T-helper 2 cell (primary cell): Measurements from ENCODE around the gene LOXHD1.

Source experiments
- DNase-seq, 5 experiments: peaks; one replicate each; pipeline versions ENCODE4 v3.0.0 to v3.0.0-alpha.2; 2012 to 2022

The LOXHD1 gene

DNA sequence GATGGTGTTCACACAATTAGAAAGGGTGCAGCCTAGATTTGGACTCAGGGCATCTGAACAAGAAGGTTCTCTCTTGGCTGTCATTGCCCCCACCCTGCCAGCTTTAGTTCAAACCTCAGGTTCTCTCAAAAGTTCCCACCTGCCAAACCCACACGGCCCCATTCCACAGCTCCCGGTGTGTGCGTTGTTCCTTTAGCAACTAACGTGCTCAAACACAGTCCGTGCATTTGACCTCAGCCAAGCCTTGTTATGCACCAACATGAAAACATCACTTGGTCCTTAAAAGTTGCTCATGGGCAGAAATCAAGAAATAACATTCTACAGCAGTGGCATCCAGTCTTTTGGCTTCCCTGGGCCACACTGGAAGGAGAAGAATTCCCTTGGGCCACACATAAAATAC is 32.0 kb downstream of the LOXHD1 start:
- no peak for DNase-seq

DNA sequence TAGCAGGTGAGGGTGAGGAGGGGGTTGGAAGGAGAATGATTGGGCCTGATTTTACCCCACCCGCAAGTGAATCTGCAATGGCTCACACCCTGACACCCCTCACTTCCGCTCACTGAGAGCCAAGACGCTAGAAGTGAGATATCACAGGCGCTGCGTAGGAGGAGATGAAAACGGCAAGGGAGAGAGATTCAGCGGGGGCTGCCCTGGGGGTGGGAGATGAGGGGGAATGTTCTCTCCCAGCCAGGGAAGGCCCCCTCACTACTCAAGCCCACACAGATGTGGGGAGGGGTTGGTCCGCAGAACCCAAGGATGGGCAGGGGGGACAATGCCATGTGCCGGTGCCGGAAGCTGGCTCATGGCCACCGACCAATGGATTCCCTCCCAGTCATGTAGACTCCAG is 32.9 kb downstream of the LOXHD1 start:
- DNase-seq: peak in 2 of 5 experiments; percentile 27 to 28

DNA sequence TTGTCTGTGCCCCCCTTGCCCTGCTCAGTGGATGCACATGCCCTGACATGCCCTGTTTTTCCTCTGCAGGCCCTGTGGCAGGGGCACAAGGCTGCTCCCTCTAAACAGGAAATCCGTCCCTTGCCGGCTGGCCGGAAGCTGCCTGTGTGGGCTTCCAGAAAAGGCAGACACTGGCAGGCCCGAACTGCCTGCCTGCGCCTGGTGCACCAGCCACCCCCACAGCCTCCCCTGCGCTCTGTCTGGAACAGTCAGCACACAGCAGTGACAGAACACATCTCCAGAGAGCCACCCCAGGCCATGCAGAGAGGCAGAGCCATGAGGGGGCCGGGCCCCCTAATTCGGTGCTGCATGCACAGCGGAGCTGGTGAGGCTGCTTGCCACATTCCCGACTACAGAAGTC is 33.5 kb downstream of the LOXHD1 start:
- DNase-seq: peak in 2 of 5 experiments; percentile 23 to 65

DNA sequence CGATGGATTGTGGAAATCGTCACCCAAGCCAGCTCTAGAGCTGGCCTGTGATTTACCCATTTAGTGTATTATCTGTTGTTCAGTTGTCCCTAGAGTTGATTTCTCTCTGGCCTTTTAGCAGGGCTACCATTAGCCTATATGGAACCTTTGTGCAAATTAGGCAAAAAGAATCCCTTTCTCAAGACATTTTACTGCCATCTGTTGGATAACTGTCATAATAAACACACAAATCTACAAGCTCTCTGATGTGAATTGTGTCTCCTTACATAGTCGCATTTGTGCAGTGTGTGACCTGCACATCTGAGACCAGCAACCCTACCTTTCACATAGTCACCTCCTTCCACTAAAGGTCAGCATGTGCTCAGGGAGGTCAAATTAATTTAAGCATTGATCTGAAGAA is 34.0 kb downstream of the LOXHD1 start:
- DNase-seq: peak in 1 of 5 experiments; percentile 23

DNA sequence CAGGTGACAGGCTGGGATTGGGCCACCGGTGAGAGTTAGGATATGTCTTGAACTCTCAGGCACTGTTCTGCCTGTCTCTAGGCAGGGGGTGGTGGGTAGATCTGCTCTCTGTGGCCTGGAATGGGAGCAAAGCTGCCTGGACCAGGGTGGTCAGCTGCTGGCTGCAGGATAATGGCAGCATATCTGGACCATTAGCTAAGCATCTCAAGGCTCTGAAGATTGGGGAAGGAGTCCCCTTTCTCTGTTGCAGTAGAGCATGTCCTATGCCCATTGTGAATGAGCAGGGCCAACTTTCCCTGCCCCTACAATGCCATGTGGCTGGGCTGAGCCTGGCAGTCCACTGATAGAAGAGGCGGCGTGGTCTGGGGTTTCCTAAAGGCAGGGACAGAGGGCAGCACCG is 34.6 kb downstream of the LOXHD1 start:
- no peak for DNase-seq

DNA sequence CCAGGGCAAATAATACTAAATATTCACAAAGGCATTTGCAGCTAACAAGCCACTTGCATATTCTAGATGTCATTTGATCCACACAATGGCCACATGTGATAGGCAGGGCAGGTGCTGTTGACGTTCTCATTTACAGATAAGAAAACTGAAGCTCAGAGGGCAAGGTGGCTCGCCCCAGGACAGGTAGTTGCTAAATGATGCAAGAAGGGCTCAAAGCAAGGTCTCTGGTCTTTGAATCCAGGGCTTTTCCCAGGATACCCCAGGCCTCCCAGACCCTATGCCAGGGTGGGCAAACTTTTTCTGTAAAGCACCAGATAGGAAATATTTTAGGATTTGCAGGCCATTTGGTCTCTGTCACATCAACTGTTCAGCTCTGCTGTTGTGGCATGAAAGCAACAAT is 35.1 kb downstream of the LOXHD1 start:
- no peak for DNase-seq

DNA sequence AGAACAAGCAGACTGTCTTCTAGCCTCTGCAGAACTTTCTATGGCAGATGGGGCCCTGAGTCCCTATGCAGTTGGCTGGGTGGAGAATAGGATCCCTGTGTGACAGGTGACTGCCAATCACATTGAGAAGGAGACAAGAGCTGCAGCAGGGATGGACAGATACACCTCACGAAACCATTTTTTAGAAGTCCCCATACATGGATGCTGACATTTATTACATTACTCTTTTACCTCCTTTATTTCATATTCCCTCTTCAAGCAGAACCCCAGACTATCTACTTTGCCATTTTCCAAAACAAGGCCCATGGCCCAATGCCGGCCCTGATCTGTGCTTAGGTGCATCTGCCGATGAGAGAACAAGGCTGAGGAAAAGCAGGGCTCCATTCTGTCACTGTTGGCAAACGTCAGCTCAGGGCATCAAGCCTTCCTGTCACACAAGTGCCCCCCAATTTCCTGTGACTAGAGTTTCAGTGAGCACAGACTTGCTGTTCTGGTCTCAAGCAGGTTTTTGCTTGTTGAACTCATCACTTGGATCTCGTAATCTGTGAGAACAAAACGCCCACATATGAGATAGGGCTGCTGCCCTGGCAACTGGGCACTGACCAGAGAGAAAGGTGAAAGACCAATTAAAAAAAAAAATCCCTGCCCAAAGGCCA is 35.8 kb downstream of the LOXHD1 start:
- no peak for DNase-seq

DNA sequence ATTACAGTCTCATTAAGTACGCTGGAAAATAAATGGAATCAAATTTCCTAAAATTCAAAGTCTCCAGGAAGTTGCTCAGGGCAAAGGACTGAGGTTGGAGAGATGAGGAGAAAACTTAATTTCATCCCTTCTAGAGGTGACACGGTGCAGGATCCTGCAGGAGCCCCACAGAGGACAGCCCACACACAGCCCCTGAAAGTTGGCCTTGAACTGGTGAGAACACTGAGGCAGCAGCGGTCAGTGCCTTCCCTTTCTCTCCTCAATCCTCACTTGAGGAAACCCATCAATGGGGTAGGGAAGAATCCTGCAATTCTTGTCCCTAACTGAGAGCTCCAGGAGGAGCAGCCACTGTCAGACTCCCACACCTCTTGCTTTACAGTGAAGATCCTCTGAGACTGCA is 37.5 kb downstream of the LOXHD1 start:
- no peak for DNase-seq

DNA sequence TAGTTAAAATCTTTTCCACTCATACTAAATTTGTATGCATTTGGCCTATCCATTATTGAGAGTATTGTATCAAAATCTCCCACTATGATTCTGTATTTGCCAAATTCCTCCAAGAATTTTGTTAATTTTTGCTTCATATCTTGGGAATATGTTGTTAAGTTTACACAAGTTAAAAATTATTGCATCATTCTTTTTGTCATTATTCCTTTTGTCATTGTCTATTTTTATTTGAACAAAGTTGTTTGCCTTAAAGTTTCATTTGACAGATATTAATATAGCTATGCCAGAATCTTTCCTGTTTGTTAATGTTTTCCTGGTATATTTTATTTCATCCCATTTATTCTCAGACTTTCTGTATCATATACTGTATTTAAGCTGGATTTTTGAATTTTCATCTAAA is 41.3 kb downstream of the LOXHD1 start:
- no peak for DNase-seq

DNA sequence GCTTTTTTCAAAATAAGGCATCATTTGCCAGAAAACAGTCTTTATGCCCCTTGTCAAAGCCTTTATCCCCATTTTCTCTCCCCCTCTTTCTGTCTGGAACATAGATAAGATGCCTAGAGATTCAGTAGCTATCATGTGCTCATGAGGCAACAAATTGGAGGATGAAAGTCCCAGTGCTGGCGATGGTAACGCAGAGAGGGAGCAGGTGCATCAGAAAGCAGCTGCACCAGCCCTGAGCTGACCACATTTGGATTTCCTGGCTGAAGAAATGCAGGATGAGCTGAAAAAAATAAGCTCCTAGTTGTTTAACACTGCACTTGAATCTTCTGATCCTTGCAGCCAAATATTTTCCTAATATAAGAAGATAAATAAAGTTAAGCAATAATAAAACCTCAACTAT is 48.0 kb downstream of the LOXHD1 start:
- no peak for DNase-seq

DNA sequence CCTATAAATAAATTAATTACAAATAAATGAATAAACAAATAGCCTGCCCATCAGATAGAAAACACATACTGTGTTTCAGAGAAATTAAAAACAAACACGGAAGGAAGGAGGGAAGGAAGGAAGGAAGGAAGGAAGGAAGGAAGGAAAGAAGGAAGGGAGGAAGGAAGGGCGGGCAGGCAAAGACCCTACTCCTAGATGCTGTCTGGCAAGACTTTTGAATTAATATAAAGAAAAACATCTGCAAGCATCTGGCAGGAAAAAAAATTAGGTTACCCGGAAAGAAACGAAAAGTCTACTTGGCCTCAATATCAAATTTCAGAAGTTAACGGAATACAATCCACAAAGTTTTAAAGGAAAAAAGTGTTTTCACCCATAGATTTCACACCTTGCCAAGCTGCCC is 49.1 kb downstream of the LOXHD1 start:
- no peak for DNase-seq

DNA sequence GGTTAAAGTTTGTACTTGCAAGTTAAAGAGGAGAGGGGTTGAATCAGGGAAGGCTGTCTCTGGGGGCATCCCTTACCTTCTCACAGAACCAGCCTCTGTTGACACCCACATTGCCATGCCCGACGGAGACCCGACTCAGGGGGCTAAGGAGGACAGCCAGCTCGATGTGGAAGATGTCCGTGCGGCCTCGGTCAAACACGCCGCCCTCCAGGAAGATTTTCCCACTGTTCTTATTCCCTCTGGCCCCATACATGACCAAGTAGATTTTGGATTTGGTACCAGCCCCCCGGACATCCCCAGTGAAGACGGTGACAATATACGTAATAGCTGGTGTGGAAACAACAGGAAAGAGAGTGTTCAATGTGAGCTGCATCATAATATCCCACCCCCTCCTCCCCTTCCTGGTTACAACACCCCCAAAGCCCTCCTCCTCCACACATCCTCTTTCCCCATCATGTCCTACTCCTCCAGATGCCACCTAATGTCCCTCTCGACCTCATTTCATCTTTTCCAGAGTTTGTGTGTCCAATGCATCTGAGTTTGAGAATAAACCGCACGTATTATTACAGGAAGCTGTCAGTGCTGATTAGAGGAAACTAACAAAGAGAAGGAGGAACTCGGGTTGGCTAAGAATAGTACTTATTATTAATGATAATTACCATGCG is 55.7 kb downstream of the LOXHD1 start:
- no peak for DNase-seq

DNA sequence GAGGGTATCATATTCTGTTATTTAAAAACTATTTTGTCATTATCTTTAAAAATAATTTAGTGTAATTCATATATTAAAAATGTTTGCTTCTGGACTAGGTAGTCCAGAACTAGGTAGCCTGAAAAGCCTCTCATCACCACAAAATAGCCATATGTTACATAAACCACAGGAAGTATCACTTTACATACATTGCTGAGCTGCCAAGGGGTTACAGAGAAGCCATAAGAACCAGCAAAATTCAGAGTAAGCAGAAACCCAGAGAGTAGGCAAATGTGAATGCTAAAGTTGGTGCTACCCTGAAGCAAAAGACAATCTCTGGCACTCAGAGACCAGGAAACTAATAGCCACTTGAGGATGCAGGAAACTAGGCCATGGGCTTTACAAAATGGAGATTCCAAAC is 60.9 kb downstream of the LOXHD1 start:
- DNase-seq: peak in 1 of 5 experiments; percentile 27

DNA sequence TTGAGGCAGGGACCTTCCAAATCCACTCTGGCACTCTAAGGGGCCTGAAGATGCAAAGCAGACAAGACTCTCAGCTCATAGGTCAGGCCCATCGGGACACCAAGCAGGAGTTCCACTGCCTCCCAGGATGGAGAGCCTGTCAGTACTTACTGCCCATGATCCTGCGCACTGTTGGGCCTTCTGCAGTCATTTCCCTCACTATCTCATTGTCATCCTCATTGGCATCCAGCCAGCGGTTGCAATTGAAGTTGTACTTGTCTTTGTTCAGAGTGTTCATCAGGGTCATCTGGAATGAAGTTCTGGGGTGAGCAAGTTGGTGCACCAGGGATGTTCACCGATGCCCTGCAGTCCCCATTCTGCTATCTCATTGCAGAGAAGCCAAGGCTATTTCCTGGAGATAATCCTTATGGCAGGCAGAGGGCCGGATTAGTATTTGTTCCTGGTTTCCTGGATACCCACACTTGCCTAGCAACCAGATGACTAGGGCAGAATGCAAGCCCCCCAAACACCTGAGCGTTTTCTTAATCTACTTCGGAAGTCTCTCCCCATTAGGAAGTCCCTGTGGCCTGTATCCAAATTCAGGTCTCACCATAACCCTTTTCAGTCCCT is 65.1 kb downstream of the LOXHD1 start:
- no peak for DNase-seq

DNA sequence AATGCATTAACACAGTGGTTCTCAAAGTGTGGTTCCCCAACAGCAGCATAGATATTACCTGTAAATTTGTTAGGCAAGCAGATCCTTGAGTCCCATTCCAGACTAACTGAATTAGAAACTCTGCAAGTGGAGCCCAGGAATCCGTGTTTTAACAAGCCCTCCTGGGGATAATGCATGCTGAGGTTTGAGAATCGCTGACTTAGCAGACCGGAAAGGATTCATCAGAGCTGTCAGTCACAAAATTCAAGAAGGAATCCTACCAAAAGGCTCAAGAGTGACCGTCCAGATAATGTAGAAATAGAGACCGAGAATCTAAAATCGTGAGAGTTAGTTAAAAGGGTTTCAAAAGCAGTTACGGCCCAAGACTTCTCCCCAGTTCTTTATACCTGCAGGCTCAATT is 66.9 kb downstream of the LOXHD1 start:
- no peak for DNase-seq

DNA sequence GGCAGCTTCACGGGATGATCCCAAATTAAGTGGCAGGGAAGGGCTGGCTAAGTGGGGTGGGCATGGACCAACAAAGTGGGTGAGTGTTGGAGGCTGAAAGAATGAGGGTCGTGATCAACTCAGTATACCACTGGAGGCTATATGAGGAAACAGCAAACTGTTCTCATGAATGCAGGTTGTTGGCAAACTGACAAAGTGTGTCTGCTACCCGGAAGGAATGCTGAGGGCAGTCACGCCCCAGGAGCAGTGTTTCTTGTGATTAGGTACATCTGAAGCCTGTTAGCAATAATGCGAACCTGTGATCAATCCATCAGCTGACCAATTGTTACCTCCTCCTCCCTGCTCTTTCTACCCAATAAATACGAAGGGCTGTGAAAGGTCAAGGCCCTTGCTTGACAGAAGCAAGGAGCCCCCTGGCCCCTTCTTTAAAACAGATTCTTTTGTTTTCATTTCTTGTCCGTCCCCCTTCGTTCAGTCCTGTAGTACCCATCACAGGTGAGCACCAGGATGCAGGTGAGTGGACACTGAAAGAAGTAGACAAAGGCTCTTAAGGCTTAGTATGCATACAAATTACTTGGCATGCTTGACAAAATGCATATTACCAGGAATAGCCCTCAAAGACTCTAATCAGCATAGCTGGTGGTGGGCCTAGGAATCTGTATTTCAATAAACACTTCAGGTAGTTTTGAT is 67.9 kb downstream of the LOXHD1 start:
- DNase-seq: no peak

DNA sequence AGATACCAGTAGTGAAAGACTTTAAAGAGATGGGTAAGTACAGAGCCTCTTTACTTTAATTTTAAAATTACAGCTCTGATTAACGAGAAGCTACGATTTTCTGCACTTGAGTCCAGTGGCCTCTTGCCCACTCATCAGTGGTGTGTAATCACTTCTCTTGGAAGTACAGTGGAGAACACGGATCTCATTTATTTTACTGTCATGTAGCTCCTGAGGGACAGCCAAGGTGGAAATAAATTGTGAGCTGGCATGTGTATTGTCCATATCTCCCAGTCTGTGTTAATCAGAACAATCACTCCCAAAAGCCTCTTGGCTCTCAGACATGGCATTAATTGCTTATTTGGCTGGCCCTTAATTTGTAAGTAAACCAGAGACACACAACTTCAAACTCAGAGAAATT is 69.4 kb downstream of the LOXHD1 start:
- DNase-seq: no peak

DNA sequence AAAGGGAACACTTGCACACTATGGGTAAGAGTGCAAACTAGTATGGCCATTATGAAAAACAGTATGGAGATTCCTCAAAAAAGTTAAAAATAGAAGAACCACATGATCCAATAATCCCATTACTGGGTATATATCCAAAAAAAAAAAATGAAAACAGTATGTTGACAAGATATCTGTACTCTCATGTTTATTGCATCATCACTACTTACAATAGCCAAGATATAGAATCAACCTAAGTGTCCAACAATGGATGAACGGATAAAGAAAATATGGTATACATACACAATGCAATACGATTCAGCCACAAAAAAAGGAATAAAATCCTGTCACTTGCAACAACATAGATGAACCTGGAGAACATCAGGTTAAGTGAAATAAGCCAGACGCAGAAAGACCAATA is 73.3 kb downstream of the LOXHD1 start:
- no peak for DNase-seq

DNA sequence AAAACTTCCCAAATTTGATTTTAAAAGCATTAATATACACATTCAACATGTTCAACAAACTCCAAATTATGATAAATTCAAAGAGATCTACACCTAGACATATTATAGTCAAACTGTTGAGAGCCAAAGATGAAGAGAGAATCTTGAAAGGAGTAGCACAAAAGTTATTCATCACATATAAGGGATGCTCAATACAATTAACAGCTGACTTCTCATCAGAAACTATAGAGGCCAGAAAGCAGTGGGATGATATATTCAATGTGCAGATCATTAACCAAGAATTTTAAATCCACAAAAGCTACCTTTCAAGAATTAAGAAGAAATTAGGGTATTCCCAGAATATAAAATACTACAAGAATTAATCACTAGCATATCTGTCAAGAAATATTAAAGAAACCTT is 75.4 kb downstream of the LOXHD1 start:
- DNase-seq: no peak

DNA sequence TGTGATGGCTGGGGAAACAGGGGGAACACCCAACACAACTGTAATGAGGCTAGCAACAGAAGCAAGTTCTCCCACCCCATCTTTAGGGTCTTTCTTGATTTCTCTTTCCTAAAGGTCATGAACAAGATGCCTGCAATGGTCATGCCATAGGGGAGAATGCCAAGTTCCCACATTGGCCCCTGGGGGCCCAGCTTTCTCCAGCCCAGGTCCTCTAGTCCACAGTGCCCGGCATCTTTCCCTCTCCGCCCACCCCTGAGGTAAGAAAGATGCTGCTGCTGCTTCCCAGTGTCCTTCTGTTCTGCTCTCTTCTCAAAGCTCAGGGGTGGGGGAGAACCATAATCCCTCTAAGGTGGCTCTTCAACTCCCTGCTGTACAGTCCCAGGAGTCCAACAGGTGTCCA is 78.0 kb downstream of the LOXHD1 start:
- no peak for DNase-seq

DNA sequence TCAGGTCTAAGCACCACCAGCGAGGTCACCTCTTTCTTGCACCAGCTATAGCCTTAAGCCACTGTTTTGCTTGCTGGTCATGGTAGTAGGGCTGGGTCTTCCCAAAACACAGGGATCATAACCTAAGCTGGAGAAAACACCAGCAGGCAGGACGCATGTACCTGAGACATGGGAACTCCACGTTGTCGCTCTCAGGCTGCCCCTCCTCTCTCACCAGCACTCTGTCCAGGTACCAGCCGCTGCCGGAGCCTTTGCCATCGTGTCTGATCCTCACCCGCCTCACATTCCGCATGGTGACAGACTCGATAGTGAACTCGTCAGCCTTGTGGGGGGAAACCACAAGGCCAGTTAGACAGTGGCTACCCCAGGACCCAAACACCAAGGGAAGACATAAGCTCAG is 79.5 kb downstream of the LOXHD1 start:
- no peak for DNase-seq

DNA sequence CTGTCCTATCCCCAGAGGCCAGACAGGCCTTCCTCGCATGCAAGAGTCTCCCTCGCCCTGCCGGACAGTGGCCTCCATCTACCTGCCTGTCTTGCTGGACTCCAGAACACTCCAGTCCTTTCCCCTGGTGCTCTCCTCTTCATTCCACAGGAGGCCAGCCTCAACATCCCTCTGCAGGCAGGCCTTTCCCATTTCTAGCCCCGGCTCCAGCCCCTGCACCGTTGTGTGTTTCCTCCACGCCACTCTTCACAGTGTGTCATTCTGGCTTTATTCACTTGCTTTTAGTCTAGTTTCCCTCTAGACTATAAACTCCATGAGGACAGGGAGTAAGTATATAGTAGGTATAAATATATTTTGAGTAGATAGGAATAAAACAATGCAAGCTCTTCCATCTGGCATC is 81.2 kb downstream of the LOXHD1 start:
- DNase-seq: no peak

DNA sequence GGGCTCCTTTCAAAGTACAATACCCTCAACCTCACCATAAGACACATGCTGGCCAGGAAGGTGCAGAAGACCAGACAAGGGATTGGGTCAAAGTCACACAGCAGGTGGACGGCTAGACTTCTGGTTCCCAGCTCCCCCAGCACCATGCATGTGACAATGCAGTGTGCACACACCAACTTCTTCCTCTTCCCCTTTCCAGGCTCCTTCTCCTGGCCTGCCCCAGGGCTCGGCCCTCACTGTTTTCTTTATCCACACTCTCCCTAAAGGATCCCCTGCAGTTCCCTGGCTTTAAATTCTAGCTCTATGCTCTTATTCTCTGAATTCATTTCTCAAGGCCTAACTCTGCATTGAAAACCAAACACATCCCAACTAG is 82.3 kb downstream of the LOXHD1 start:
- no peak for DNase-seq
